GM19324 (cell line): ENCODE measurements around the gene TTC3.
A peak's percentile ranks its signal among the peaks of the same experiment; 100 is the strongest.

Experiments used
- ATAC-seq: cut with Tn5 transposase; IDR thresholded peaks from one replicate; pipeline ENCODE4 v1.9.1; 2021; ENCODE audit warnings: mild to moderate bottlenecking, moderate library complexity; ENCODE audit not compliant: unreplicated experiment, low FRiP score

Gene TTC3

GRCh38 chr21:37060296-37060695 is 12.8 kb upstream of the TTC3 start:
- no peak for ATAC-seq

GRCh38 chr21:37061926-37062592 is 11.0 kb upstream of the TTC3 start:
- ATAC-seq: no peak

- no peak for ATAC-seq
Observed at GRCh38 chr21:37062593-37062935, 10.5 kb upstream of the TTC3 start.

GRCh38 chr21:37063433-37063832 is 9.6 kb upstream of the TTC3 start:
- ATAC-seq: no peak

GRCh38 chr21:37064841-37065240 is 8.2 kb upstream of the TTC3 start:
- ATAC-seq: no peak

- no peak for ATAC-seq
Observed at GRCh38 chr21:37065561-37066177, 7.4 kb upstream of the TTC3 start.

GRCh38 chr21:37071561-37072273 is 1.3 kb upstream of the TTC3 start:
- ATAC-seq: no peak

GRCh38 chr21:37072274-37072987 is 623 bp upstream of the TTC3 start:
- peak; percentile 46 for ATAC-seq

- ATAC-seq: peak; percentile 36
Observed at GRCh38 chr21:37073417-37074196, 553 bp downstream of the TTC3 start.

- ATAC-seq: no peak
Observed at GRCh38 chr21:37074197-37074510, 1.1 kb downstream of the TTC3 start.

GRCh38 chr21:37074546-37074945 is 1.5 kb downstream of the TTC3 start:
- ATAC-seq: no peak

GRCh38 chr21:37075214-37075770 is 2.2 kb downstream of the TTC3 start:
- no peak for ATAC-seq

GRCh38 chr21:37076087-37076850 is 3.2 kb downstream of the TTC3 start:
- ATAC-seq: no peak

- no peak for ATAC-seq
Observed at GRCh38 chr21:37077403-37077802, 4.3 kb downstream of the TTC3 start.

- no peak for ATAC-seq
Observed at GRCh38 chr21:37079211-37079824, 6.3 kb downstream of the TTC3 start.

GRCh38 chr21:37082375-37082774 is 9.3 kb downstream of the TTC3 start:
- ATAC-seq: no peak

- ATAC-seq: no peak
Observed at GRCh38 chr21:37082856-37083528, 9.9 kb downstream of the TTC3 start.

GRCh38 chr21:37085726-37086125 is 12.7 kb downstream of the TTC3 start:
- no peak for ATAC-seq

- no peak for ATAC-seq
Observed at GRCh38 chr21:37087188-37087587, 14.1 kb downstream of the TTC3 start.
